Natural killer cell (primary cell): ENCODE data around the gene UBL4B. TPM values are rescaled to one million over a fixed set of nuclear protein-coding genes. Genes with fewer than 3 reads are reported as not detected.

Source experiments
- ATAC-seq, 3 donors: fragments of 150-1000 bp in 2 of 3; fragments of 200-7000 bp in 1 of 3; cut with Tn5 transposase; 1 replicate in 1 of 3; 2 replicates in 2 of 3; pipeline ENCODE4 v1.10.0; 2021; ENCODE audit warnings: mild to moderate bottlenecking in 2 of 3, moderate library complexity in 2 of 3
- DNase-seq, 2 donors: peaks; one replicate each; pipeline versions ENCODE4 v3.0.0 to v3.0.0-alpha.2; 2013 to 2021; ENCODE audit warnings: mixed read lengths in 1 of 2
- H3K27ac ChIP-seq: one replicate; pipeline ENCODE4 v1.5.1; 2013; ENCODE audit warnings: mild to moderate bottlenecking, low read length
- H3K27me3 ChIP-seq: one replicate; pipeline ENCODE4 v1.6.1; 2013; ENCODE audit warnings: low read length; ENCODE audit not compliant: control insufficient read depth, insufficient read depth
- H3K36me3 ChIP-seq: one replicate; pipeline ENCODE4 v1.6.1; 2013; ENCODE audit warnings: low read length; ENCODE audit not compliant: control insufficient read depth, insufficient read depth
- H3K4me1 ChIP-seq: one replicate; pipeline ENCODE4 v1.6.1; 2013; ENCODE audit warnings: low read length; ENCODE audit not compliant: control insufficient read depth, insufficient read depth
- H3K4me3 ChIP-seq: one replicate; pipeline ENCODE4 v1.5.1; 2013; ENCODE audit warnings: low read length
- H3K9me3 ChIP-seq: one replicate; pipeline ENCODE4 v1.6.1; 2013; ENCODE audit warnings: low read length; ENCODE audit not compliant: control insufficient read depth, insufficient read depth
- H3K27ac Mint-ChIP-seq, 2 donors: one replicate each; pipeline ENCODE4 v1.8.0; 2022; ENCODE audit warnings: mild to moderate bottlenecking in 2 of 2, mixed read lengths in 2 of 2, moderate library complexity in 1 of 2
- H3K27me3 Mint-ChIP-seq, 2 donors: one replicate each; pipeline ENCODE4 v1.8.0; 2022; ENCODE audit warnings: low read depth in 2 of 2, mixed read lengths in 2 of 2
- H3K36me3 Mint-ChIP-seq: one replicate; pipeline ENCODE4 v1.8.0; 2022; ENCODE audit warnings: mixed read lengths
- H3K4me1 Mint-ChIP-seq, 2 donors: one replicate each; pipeline ENCODE4 v1.8.0; 2022; ENCODE audit warnings: mixed read lengths in 2 of 2
- H3K4me3 Mint-ChIP-seq: one replicate; pipeline ENCODE4 v1.8.0; 2022; ENCODE audit warnings: mild to moderate bottlenecking, moderate library complexity, mixed read lengths
- H3K9me3 Mint-ChIP-seq, 2 donors: one replicate each; pipeline ENCODE4 v1.8.0; 2022; ENCODE audit warnings: mixed read lengths in 2 of 2
- WGBS: methylation state at CpG from one replicate; pipeline ENCODE4 v1.1.7; 2013; ENCODE audit warnings: missing lambda C conversion rate; ENCODE audit not compliant: insufficient coverage; 5-methylcytosine and 5-hydroxymethylcytosine counted together
- intact Hi-C: fragments of 100-400 bp; cut with micrococcal nuclease; formaldehyde crosslinking; loops from one replicate; pipeline ENCODE4 v1.14.2; 2022
- total RNA-seq, 4 donors: library from RNA; stranded (reverse); fragments of 120-200 nt in 1 of 4; gene quantifications; one replicate each; pipeline versions ENCODE4 v1.2.3 to v1.2.4, GENCODE V29; 2013 to 2022
- TF ChIP-seq, protein P1 (sequence below): fragments of 200-600 bp; IDR thresholded peaks from one replicate; pipeline ENCODE4 v1.8.0; 2022; ENCODE audit warnings: antibody characterized with exemption

UBL4B gene
- total RNA-seq, 3 donors from 2014 or later (not counting 1 experiment from before 2014, with no cell fraction given): not detected

DNA sequence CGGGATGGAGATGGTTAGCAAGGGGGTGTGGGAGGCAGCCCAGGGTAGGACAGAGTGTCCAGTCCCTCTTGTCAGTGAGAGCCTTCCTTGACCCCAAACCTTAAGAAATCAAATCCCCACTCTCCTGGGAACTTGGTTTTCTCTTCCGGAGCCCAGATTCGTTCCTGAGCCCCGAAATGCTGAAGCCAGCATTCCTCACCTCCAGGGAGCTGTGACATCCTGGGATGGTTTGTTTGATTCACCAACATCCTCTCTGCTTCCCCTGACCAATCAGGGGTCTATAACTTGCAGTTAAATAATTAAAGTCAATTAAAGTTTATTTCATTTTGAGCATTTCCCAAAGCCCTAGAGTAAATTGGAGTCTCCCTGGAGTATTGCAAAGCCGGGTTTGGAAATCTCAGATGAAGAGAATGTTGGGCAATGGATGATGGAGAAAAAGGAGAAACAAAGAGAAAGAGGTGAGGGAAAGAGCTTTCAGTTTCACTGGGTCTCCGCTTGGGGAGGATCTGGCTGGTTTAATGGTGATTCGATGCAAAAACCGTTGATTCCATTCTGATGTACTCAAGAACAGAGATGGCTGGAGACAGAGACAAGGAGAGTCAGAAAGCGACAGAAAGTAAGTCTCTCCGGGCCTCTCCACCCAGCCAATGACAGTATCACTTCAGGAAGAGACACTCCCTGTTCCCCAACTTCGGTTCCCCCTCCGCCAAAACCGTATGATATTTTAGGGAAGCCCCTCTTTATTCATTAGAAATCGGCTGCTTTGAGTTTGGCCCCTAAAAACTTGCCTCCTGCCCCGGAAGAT, 29.0 kb upstream of the UBL4B start:
- Histone ChIP-seq H3K4me3 (peak overlapping the region; percentile 39), H3K36me3 (no peaks in the 10 kb centered on the region), H3K27ac (no peak overlapping the region), H3K9me3 (no peaks in the 10 kb centered on the region), H3K4me1 (peaks cover 16% of the 10 kb centered on the region), H3K27me3 (peaks cover 21% of the 10 kb centered on the region)
- H3K9me3 Mint-ChIP-seq: no peaks in the 10 kb centered on the region
- no peaks in the 10 kb centered on the region for H3K36me3 Mint-ChIP-seq
- H3K27me3 Mint-ChIP-seq: peaks cover 49 to 79% of the 10 kb centered on the region in 2 donors
- no peak overlapping the region for H3K27ac Mint-ChIP-seq
- ATAC-seq: no peak
- DNase-seq: peak in 1 of 2 donors; percentile 27
- H3K4me1 Mint-ChIP-seq: peaks cover 15 to 19% of the 10 kb centered on the region in 2 donors
- intact Hi-C loops: loop anchor here (10.0 kb wide), 1 partner anchor 382 kb away; no protein-coding TSS in a partner anchor
- WGBS: 7% methylated on average over 14 of the region's 15 CpGs
- H3K4me3 Mint-ChIP-seq: peak overlapping the region; percentile 91
- TF ChIP-seq, protein P1, sequence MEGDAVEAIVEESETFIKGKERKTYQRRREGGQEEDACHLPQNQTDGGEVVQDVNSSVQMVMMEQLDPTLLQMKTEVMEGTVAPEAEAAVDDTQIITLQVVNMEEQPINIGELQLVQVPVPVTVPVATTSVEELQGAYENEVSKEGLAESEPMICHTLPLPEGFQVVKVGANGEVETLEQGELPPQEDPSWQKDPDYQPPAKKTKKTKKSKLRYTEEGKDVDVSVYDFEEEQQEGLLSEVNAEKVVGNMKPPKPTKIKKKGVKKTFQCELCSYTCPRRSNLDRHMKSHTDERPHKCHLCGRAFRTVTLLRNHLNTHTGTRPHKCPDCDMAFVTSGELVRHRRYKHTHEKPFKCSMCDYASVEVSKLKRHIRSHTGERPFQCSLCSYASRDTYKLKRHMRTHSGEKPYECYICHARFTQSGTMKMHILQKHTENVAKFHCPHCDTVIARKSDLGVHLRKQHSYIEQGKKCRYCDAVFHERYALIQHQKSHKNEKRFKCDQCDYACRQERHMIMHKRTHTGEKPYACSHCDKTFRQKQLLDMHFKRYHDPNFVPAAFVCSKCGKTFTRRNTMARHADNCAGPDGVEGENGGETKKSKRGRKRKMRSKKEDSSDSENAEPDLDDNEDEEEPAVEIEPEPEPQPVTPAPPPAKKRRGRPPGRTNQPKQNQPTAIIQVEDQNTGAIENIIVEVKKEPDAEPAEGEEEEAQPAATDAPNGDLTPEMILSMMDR: no peak

DNA sequence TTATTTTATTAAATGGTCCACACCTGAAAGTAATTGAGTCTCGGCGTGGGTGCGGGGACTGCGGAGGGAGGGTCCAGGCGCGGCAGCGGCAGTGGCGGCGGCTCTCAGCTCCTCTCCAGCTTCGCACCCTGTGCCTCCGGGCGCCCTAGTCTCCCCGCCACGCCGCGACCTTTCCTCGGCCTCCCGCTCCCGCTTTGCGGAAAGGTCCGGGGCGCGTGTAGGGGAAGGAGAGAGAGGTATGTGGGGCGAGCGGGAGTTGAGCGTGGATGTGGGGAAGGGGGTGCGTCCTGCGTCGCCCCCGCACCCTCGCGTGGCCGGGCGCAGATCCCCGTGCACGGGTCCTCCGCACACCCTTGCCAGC, 28.4 kb upstream of the UBL4B start:
- peaks cover 44 to 75% of the 10 kb centered on the region in 2 donors for H3K27me3 Mint-ChIP-seq
- intact Hi-C loops: loop anchor here (10.0 kb wide), 1 partner anchor 381 kb away; no protein-coding TSS in a partner anchor
- ATAC-seq (peak in 1 of 3 donors; percentile 22), DNase-seq (no peak)
- Histone ChIP-seq H3K9me3 (no peaks in the 10 kb centered on the region), H3K27ac (no peak overlapping the region), H3K4me1 (peaks cover 16% of the 10 kb centered on the region), H3K36me3 (no peaks in the 10 kb centered on the region), H3K27me3 (peaks cover 21% of the 10 kb centered on the region), H3K4me3 (peak overlapping the region; percentile 39)
- peaks cover 15 to 19% of the 10 kb centered on the region in 2 donors for H3K4me1 Mint-ChIP-seq
- TF ChIP-seq, protein P1: no peak
- no peaks in the 10 kb centered on the region for H3K9me3 Mint-ChIP-seq
- H3K27ac Mint-ChIP-seq: no peak overlapping the region
- WGBS: under 1% methylated on average over 37 of the region's 37 CpGs
- no peaks in the 10 kb centered on the region for H3K36me3 Mint-ChIP-seq
- peak overlapping the region; percentile 91 for H3K4me3 Mint-ChIP-seq

DNA sequence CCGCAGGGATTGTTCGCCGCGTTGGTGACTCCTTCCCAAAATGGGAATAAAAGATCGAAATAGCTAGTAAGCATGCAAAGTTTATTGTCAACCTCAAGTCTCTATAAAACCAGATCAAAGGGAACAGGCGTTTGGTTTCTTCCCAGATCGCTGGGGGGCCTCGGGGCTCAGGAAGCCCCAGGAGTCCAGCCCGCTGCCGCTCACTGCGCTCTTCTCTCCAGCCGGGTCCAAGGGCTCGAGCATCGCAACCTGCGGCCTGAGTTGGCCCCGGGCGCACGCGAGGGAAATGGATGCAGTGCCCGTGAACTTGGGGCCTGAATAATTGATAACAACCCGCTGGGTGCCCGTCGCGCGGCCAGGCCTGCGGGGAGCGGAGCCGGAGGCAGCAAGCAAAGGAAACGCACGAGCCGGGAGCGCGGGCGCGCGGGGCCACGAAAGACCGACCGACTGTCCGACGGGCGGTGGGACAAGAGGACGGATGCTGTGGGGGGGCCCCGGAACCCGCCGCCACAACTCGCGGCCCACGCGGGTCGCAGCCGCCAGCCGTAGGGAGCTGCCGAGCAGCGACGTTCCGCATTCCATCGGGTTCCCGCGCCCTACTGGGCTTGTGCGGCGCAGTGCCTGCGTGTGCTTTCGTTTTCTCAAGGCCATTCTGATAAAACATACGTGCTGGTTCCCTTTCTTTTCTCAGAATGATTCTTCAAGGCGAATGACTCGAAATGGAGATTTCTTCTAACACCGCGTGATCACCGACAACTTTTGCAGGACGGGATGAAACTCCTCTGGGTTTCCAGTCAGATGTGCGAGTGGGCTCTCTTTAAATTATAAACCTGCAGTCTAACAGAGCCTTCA, 27.8 kb upstream of the UBL4B start:
- peaks cover 40 to 69% of the 10 kb centered on the region in 2 donors for H3K27me3 Mint-ChIP-seq
- Histone ChIP-seq H3K9me3 (no peaks in the 10 kb centered on the region), H3K4me3 (peak overlapping the region; percentile 39), H3K36me3 (no peaks in the 10 kb centered on the region), H3K4me1 (peaks cover 16% of the 10 kb centered on the region), H3K27me3 (peaks cover 21% of the 10 kb centered on the region), H3K27ac (no peak overlapping the region)
- no peak overlapping the region for H3K27ac Mint-ChIP-seq
- intact Hi-C loops: loop anchor here (10.0 kb wide), 1 partner anchor 380 kb away; no protein-coding TSS in a partner anchor
- peaks cover 15 to 19% of the 10 kb centered on the region in 2 donors for H3K4me1 Mint-ChIP-seq
- TF ChIP-seq, protein P1: no peak
- peak overlapping the region; percentile 91 for H3K4me3 Mint-ChIP-seq
- H3K36me3 Mint-ChIP-seq: no peaks in the 10 kb centered on the region
- DNase-seq (peak in 1 of 2 donors; percentile 54), ATAC-seq (peak; percentile 44 to 59 (median 55))
- H3K9me3 Mint-ChIP-seq: no peaks in the 10 kb centered on the region
- under 1% methylated on average over 71 of the region's 72 CpGs for WGBS
